H1 (cell line): Measurements from ENCODE around the gene R3HCC1L. TPM values are rescaled to one million over a fixed set of nuclear protein-coding genes. Genes with fewer than 3 reads are reported as not detected.

ENCODE experiments used
- CTCF ChIA-PET: fragments of 300-600 bp; sonication (Branson Sonifier 250); formaldehyde crosslinking; loops from one replicate; lab custom pipeline; 2021; ENCODE audit not compliant: partially characterized antibody; lab: Charles Lee
- POLR2A ChIA-PET: fragments of 300-600 bp; sonication (Branson Sonifier 250); formaldehyde crosslinking; loops from one replicate; lab custom pipeline; 2021; ENCODE audit warnings: inconsistent platforms; ENCODE audit not compliant: partially characterized antibody; lab: Charles Lee
- DNase-seq, 2 experiments: peaks; one replicate each; pipeline versions ENCODE4 v3.0.0 to v3.0.0-alpha.2; 2010 to 2022; ENCODE audit warnings: low spot score in 2 of 2, low read depth in 1 of 2, mixed read lengths in 1 of 2
- FAIRE-seq: peaks from 2 replicates; lab custom pipeline; 2011; peaks lifted over from hg19 to GRCh38; lab: Jason Lieb, UNC
- H2AFZ ChIP-seq: 2 replicates; pipeline ENCODE4 v1.8.1; 2012; ENCODE audit warnings: low read length, inconsistent platforms
- H2AK5ac ChIP-seq: 2 replicates; pipeline ENCODE4 v1.6.1; 2013; ENCODE audit warnings: low read depth, low read length
- H2BK120ac ChIP-seq: replicated peaks from 2 replicates; pipeline ENCODE3; 2013; ENCODE audit warnings: low read depth, low read length, inconsistent platforms
- H2BK12ac ChIP-seq: 2 replicates; pipeline ENCODE4 v1.6.1; 2013; ENCODE audit warnings: low read depth, low read length
- H2BK15ac ChIP-seq: 2 replicates; pipeline ENCODE4 v1.6.1; 2013; ENCODE audit warnings: low read length
- H2BK20ac ChIP-seq: 2 replicates; pipeline ENCODE4 v1.6.1; 2013; ENCODE audit warnings: low read length
- H2BK5ac ChIP-seq: 2 replicates; pipeline ENCODE4 v1.6.1; 2013; ENCODE audit warnings: low read depth, low read length
- H3K14ac ChIP-seq: 2 replicates; pipeline ENCODE4 v1.6.1; 2013; ENCODE audit warnings: inconsistent platforms; ENCODE audit not compliant: insufficient read length
- H3K18ac ChIP-seq: 2 replicates; pipeline ENCODE4 v1.6.1; 2013; ENCODE audit warnings: low read length; ENCODE audit errors: extremely low read depth
- H3K23ac ChIP-seq: 2 replicates; pipeline ENCODE4 v1.6.1; 2013; ENCODE audit warnings: inconsistent platforms; ENCODE audit not compliant: insufficient read length
- H3K23me2 ChIP-seq: 2 replicates; pipeline ENCODE4 v1.6.1; 2013; ENCODE audit warnings: low read depth, low read length
- H3K27ac ChIP-seq: 2 replicates; pipeline ENCODE4 v1.6.1; 2011; ENCODE audit warnings: low read depth, low read length, inconsistent platforms
- H3K27me3 ChIP-seq, 4 experiments: replicated peaks in 1 of 4; 1 replicate in 1 of 4; 2 replicates in 3 of 4; pipeline versions ENCODE4 v1.6.1 to v1.8.1; 2011 to 2013; ENCODE audit warnings: low read length in 3 of 4, mild to moderate bottlenecking in 3 of 4, inconsistent platforms in 2 of 4, mixed read lengths in 2 of 4, moderate library complexity in 1 of 4; ENCODE audit not compliant: control insufficient read depth in 3 of 4, insufficient read depth in 3 of 4; ENCODE audit errors: extremely low read depth in 1 of 4
- H3K36me3 ChIP-seq, 4 experiments: 2 replicates each; pipeline versions ENCODE4 v1.6.1 to v1.8.1; 2011 to 2013; ENCODE audit warnings: mild to moderate bottlenecking in 4 of 4, low read length in 3 of 4, moderate library complexity in 2 of 4, control low read depth in 1 of 4, inconsistent platforms in 1 of 4; ENCODE audit not compliant: insufficient read depth in 4 of 4, control insufficient read depth in 2 of 4
- H3K4ac ChIP-seq: replicated peaks from 2 replicates; pipeline ENCODE3; 2013; ENCODE audit warnings: low read length, low read depth, mixed read lengths, inconsistent platforms; ENCODE audit not compliant: insufficient read length
- H3K4me1 ChIP-seq, 4 experiments: replicated peaks in 1 of 4; 1 replicate in 1 of 4; 2 replicates in 3 of 4; pipeline versions ENCODE4 v1.6.1 to v1.8.1; 2011 to 2013; ENCODE audit warnings: low read length in 3 of 4, inconsistent platforms in 2 of 4, mixed read lengths in 1 of 4; ENCODE audit not compliant: insufficient read depth in 4 of 4, control insufficient read depth in 3 of 4
- H3K4me2 ChIP-seq, 2 experiments: 2 replicates each; pipeline versions ENCODE4 v1.6.1 to v1.8.1; 2011 to 2013; ENCODE audit warnings: low read depth in 2 of 2, low read length in 2 of 2, control low read depth in 1 of 2, inconsistent platforms in 1 of 2, mild to moderate bottlenecking in 1 of 2; ENCODE audit not compliant: insufficient read depth in 1 of 2
- H3K4me3 ChIP-seq, 4 experiments: fragments of 200-600, 300-600 bp in 1 of 4; sonication (generic), shearing (Covaris generic), sonication (Bioruptor Twin) in 1 of 4; 2 replicates each; pipeline versions ENCODE4 v1.5.1 to v1.8.1; 2011 to 2016; ENCODE audit warnings: low read length in 4 of 4, low read depth in 3 of 4, control low read depth in 2 of 4, inconsistent platforms in 2 of 4, mild to moderate bottlenecking in 2 of 4, mixed read lengths in 1 of 4, moderate library complexity in 1 of 4; ENCODE audit not compliant: insufficient read depth in 2 of 4; ENCODE audit errors: extremely low read depth in 1 of 4
- H3K56ac ChIP-seq: replicated peaks from 2 replicates; pipeline ENCODE3; 2013; ENCODE audit warnings: low read depth, mild to moderate bottlenecking, mixed read lengths, low read length, inconsistent platforms; ENCODE audit not compliant: insufficient read length
- H3K79me1 ChIP-seq: 2 replicates; pipeline ENCODE4 v1.6.1; 2013; ENCODE audit warnings: low read depth, low read length, control low read depth
- H3K79me2 ChIP-seq, 2 experiments: 2 replicates each; pipeline versions ENCODE4 v1.6.1 to v1.8.1; 2012 to 2013; ENCODE audit warnings: low read length in 2 of 2, mild to moderate bottlenecking in 2 of 2, inconsistent platforms in 1 of 2; ENCODE audit not compliant: insufficient read depth in 2 of 2, control insufficient read depth in 1 of 2
- H3K9ac ChIP-seq, 4 experiments: replicated peaks in 1 of 4; 1 replicate in 1 of 4; 2 replicates in 3 of 4; pipeline versions ENCODE4 v1.6.1 to v1.8.1; 2011 to 2013; ENCODE audit warnings: low read depth in 3 of 4, low read length in 3 of 4, control low read depth in 2 of 4, mild to moderate bottlenecking in 2 of 4, moderate library complexity in 2 of 4, inconsistent platforms in 1 of 4; ENCODE audit errors: extremely low read depth in 1 of 4
- H3K9me3 ChIP-seq, 2 experiments: 2 replicates each; pipeline versions ENCODE4 v1.6.1 to v1.8.1; 2012 to 2013; ENCODE audit warnings: mild to moderate bottlenecking in 2 of 2, moderate library complexity in 2 of 2, control low read depth in 1 of 2, inconsistent platforms in 1 of 2, low read depth in 1 of 2, low read length in 1 of 2, mixed read lengths in 1 of 2; ENCODE audit not compliant: insufficient read depth in 2 of 2
- H4K20me1 ChIP-seq, 2 experiments: replicated peaks in 1 of 2; 2 replicates each; pipeline versions ENCODE3 to v1.8.1; 2011 to 2013; ENCODE audit warnings: inconsistent platforms in 2 of 2, low read length in 2 of 2, mild to moderate bottlenecking in 1 of 2; ENCODE audit not compliant: insufficient read depth in 2 of 2, control insufficient read depth in 1 of 2
- H4K5ac ChIP-seq: 2 replicates; pipeline ENCODE4 v1.6.1; 2013; ENCODE audit warnings: low read length, low read depth, mixed read lengths, inconsistent platforms; ENCODE audit not compliant: insufficient read length
- H4K8ac ChIP-seq: 2 replicates; pipeline ENCODE4 v1.8.0; 2013; ENCODE audit warnings: mild to moderate bottlenecking, moderate library complexity, low read length, inconsistent platforms; ENCODE audit not compliant: insufficient read depth; ENCODE audit errors: extremely low read depth
- H4K91ac ChIP-seq: replicated peaks from 2 replicates; pipeline ENCODE3; 2013; ENCODE audit warnings: low read length, mixed read lengths, inconsistent platforms; ENCODE audit not compliant: insufficient read length
- ATF3 ChIP-seq: IDR thresholded peaks from 2 replicates; pipeline ENCODE4 v1.6.1; 2011; ENCODE audit warnings: low read depth, mild to moderate bottlenecking, low read length; ENCODE audit not compliant: insufficient read depth
- HDAC2 ChIP-seq, 2 experiments: fragments of 300-600 bp in 1 of 2; sonication (generic) in 1 of 2; IDR thresholded peaks; 2 replicates each; pipeline ENCODE4 v1.6.1; 2011 to 2012; ENCODE audit warnings: low read depth in 2 of 2, low read length in 2 of 2, mild to moderate bottlenecking in 2 of 2, moderate library complexity in 2 of 2, borderline replicate concordance in 1 of 2, inconsistent platforms in 1 of 2
- JUN ChIP-seq: IDR thresholded peaks from 2 replicates; pipeline ENCODE4 v1.6.1; 2011; ENCODE audit warnings: low read depth, mild to moderate bottlenecking, improper control_type of control experiment, low read length
- JUND ChIP-seq: IDR thresholded peaks from 2 replicates; pipeline ENCODE4 v1.6.1; 2011; ENCODE audit warnings: mild to moderate bottlenecking, improper control_type of control experiment, low read length
- SIRT6 ChIP-seq: IDR thresholded peaks from one replicate; pipeline ENCODE4 v1.7.1; 2012; ENCODE audit warnings: low read length, inconsistent platforms
- SIX5 ChIP-seq: IDR thresholded peaks from 2 replicates; pipeline ENCODE4 v1.6.1; 2011; ENCODE audit warnings: mild to moderate bottlenecking, low read depth, low read length
- SRF ChIP-seq: IDR thresholded peaks from 2 replicates; pipeline ENCODE4 v1.6.1; 2011; ENCODE audit warnings: mild to moderate bottlenecking, low read depth, low read length, moderate library complexity
- ZNF274 ChIP-seq: IDR thresholded peaks from 2 replicates; pipeline ENCODE4 v1.7.0; 2012; ENCODE audit warnings: low read length, borderline replicate concordance; ENCODE audit errors: extremely low read depth
- WGBS, 2 experiments: shearing (Covaris generic) in 1 of 2; methylation state at CpG; one replicate each; pipeline versions ENCODE4 v1.1.6 to v1.1.7; 2013 to 2015; ENCODE audit warnings: low lambda C conversion rate in 2 of 2, mixed read lengths in 2 of 2, inconsistent platforms in 1 of 2, low coverage in 1 of 2, missing lambda C conversion rate in 1 of 2; ENCODE audit not compliant: insufficient replicate concordance in 2 of 2, insufficient coverage in 1 of 2, insufficient read length in 1 of 2; ENCODE audit errors: extremely low coverage in 1 of 2, missing lambda C conversion rate in 1 of 2; 5-methylcytosine and 5-hydroxymethylcytosine counted together
- polyA plus RNA-seq, 7 experiments: library from polyadenylated mRNA; depleted of rRNA in 3 of 7; stranded (reverse) in 5 of 7; unstranded in 2 of 7; fragments of >200 nt in 5 of 7; fragments of 200-250 nt in 2 of 7; gene quantifications; 1 replicate in 5 of 7; 2 replicates in 1 of 7; 4 replicates in 1 of 7; pipeline versions ENCODE4 v1.2.1 to v1.2.3, GENCODE V29; 2011 to 2013; ENCODE audit warnings: missing spikeins in 2 of 7, mixed read lengths in 2 of 7
- total RNA-seq: library from RNA; stranded (reverse); fragmentation: NEBNext Ultra II Directional; extraction: Animal tissue kit (Norgen Biotek cat#: 25700); gene quantifications from 2 replicates; pipeline ENCODE4 v1.2.1, GENCODE V29; 2021

R3HCC1L gene
- total and polyA plus RNA-seq, 2 of the 8 experiments (the other 6 are each of a cell fraction or from before 2014, with no cell fraction given), result 6.9 to 13.9 TPM

DNA sequence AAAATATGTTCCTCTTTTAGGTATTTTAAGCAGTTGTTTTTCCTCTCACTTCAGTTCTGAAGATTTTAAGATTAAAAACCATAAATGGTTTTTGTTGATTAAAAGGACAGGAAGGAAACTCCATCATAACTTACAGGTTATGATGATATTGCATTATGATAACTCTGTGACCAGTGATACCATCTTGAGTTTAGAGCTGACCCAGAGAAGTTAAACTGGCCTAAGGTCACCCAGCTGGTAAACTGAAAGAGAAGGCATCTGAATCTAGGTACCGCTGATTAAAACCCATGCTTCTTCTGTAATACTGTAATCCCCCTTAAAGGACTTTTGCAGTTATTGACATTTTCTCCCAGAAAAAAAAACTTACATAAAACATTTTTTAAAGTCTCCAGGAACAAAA lies 103.9 kb downstream of the R3HCC1L start:
- Histone ChIP-seq H2BK15ac (no peak overlapping the region), H3K27me3 (no peaks in the 10 kb centered on the region), H3K4ac (no peak overlapping the region), H4K8ac (no peak overlapping the region), H3K27ac (no peak overlapping the region), H2AFZ (no peak overlapping the region), H3K4me2 (no peak overlapping the region), H3K14ac (no peak overlapping the region), H2BK120ac (no peak overlapping the region), H3K23me2 (no peaks in the 10 kb centered on the region), H2BK5ac (no peak overlapping the region), H2AK5ac (no peak overlapping the region), H3K9ac (no peak overlapping the region), H3K9me3 (no peaks in the 10 kb centered on the region), H3K4me1 (no peaks in the 10 kb centered on the region), H3K36me3 (peaks cover 4 to 12% (median 8%) of the 10 kb centered on the region in 4 experiments; a peak in 5 of 8 replicates), H4K91ac (no peak overlapping the region), H4K20me1 (no peaks in the 10 kb centered on the region), H3K18ac (no peak overlapping the region), H3K79me1 (no peaks in the 10 kb centered on the region), H2BK12ac (no peak overlapping the region), H3K79me2 (no peaks in the 10 kb centered on the region), H3K56ac (no peak overlapping the region), H3K23ac (no peak overlapping the region), H2BK20ac (no peak overlapping the region), H3K4me3 (no peak overlapping the region), H4K5ac (no peak overlapping the region)
- DNase-seq, result no peak
- POLR2A ChIA-PET, result no interaction called here
- no peak for FAIRE-seq
- CTCF ChIA-PET, result interaction anchor here (1.4 to 1.6 kb wide), 2 partner anchors 71 to 76 kb away, joined by 4 to 5 read pairs; no protein-coding TSS in a partner anchor
- WGBS, 2 experiments, result 100% methylated on average over 1 of the region's 1 CpG; no CpG with 5 or more reads in 1 of the 2 experiments
- TF ChIP-seq SRF (no peak), JUN (no peak), ATF3 (no peak), SIX5 (no peak), ZNF274 (no peak), HDAC2 (IDR thresholded peaks at IDR 0.05; ENCODE audit: borderline replicate concordance in 1 of 2, low read depth in 2 of 2, low read length in 2 of 2) (no peak), SIRT6 (no peak), JUND (no peak)
